ENCODE results near the gene AJAP1.

Gene AJAP1

GRCh38 chr1:4702464-4702863 is 48.1 kb downstream of the AJAP1 start:
- no peak for TF ChIP-seq CTCF (IDR thresholded peaks at IDR 0.05; ENCODE audit: low read depth, low read length)
- H3K4me3 ChIP-seq (ENCODE audit: low read depth, low read length): no peak overlapping the region

GRCh38 chr1:4702932-4703331 is 48.5 kb downstream of the AJAP1 start:
- no peak overlapping the region for H3K4me3 ChIP-seq (ENCODE audit: low read depth, low read length)
- TF ChIP-seq CTCF (IDR thresholded peaks at IDR 0.05; ENCODE audit: low read depth, low read length): no peak

GRCh38 chr1:4703646-4704045 is 49.2 kb downstream of the AJAP1 start:
- no peak for TF ChIP-seq CTCF (IDR thresholded peaks at IDR 0.05; ENCODE audit: low read depth, low read length)
- no peak overlapping the region for H3K4me3 ChIP-seq (ENCODE audit: low read depth, low read length)

GRCh38 chr1:4708840-4709507 is 54.6 kb downstream of the AJAP1 start:
- TF ChIP-seq CTCF (IDR thresholded peaks at IDR 0.05; ENCODE audit: low read depth, low read length): no peak
- no peak overlapping the region for H3K4me3 ChIP-seq (ENCODE audit: low read depth, low read length)

GRCh38 chr1:4709641-4710040 is 55.2 kb downstream of the AJAP1 start:
- H3K4me3 ChIP-seq (ENCODE audit: low read depth, low read length): no peak overlapping the region
- no peak for TF ChIP-seq CTCF (IDR thresholded peaks at IDR 0.05; ENCODE audit: low read depth, low read length)

- H3K4me3 ChIP-seq (ENCODE audit: low read depth, low read length): no peak overlapping the region
- TF ChIP-seq CTCF (IDR thresholded peaks at IDR 0.05; ENCODE audit: low read depth, low read length): no peak
Observed at GRCh38 chr1:4710592-4711415, 56.4 kb downstream of the AJAP1 start.
